Keratinocyte (primary cell): Measurements from ENCODE around the gene BCAS1. TPM values are rescaled to one million over a fixed set of nuclear protein-coding genes. Genes with fewer than 3 reads are reported as not detected.

Source experiments
- DNase-seq: peaks from one replicate; pipeline ENCODE4 v3.0.0-alpha.2; 2011; ENCODE audit warnings: low read depth, missing footprints, low spot score
- FAIRE-seq: peaks from 2 replicates; lab custom pipeline; 2011; peaks lifted over from hg19 to GRCh38; lab: Jason Lieb, UNC
- H2AFZ ChIP-seq: 2 replicates; pipeline ENCODE4 v1.6.0; 2012; ENCODE audit warnings: low read length, control low read depth, inconsistent platforms; ENCODE audit not compliant: control insufficient read depth
- H3K27ac ChIP-seq: 2 replicates; pipeline ENCODE4 v1.5.1; 2011; ENCODE audit warnings: low read length; ENCODE audit not compliant: control insufficient read depth, insufficient read depth
- H3K27me3 ChIP-seq: 3 replicates; pipeline ENCODE4 v1.6.0; 2011; ENCODE audit warnings: low read length; ENCODE audit not compliant: control insufficient read depth, insufficient read depth; ENCODE audit errors: extremely low read depth
- H3K36me3 ChIP-seq, 2 experiments: 2 replicates in 1 of 2; 3 replicates in 1 of 2; pipeline ENCODE4 v1.5.1; 2011; ENCODE audit warnings: low read length in 2 of 2, mild to moderate bottlenecking in 1 of 2; ENCODE audit not compliant: control insufficient read depth in 2 of 2, insufficient read depth in 2 of 2; ENCODE audit errors: extremely low read depth in 1 of 2
- H3K4me1 ChIP-seq: 3 replicates; pipeline ENCODE4 v1.5.1; 2011; ENCODE audit warnings: low read length; ENCODE audit not compliant: control insufficient read depth, insufficient read depth; ENCODE audit errors: extremely low read depth
- H3K4me2 ChIP-seq: 3 replicates; pipeline ENCODE4 v1.6.0; 2011; ENCODE audit warnings: low read depth, low read length; ENCODE audit not compliant: control insufficient read depth, insufficient read depth; ENCODE audit errors: extremely low read depth
- H3K4me3 ChIP-seq, 3 experiments: fragments of 200-600 bp in 1 of 3; sonication (generic) in 1 of 3; 2 replicates in 2 of 3; 3 replicates in 1 of 3; pipeline ENCODE4 v1.5.1; 2011 to 2016; ENCODE audit warnings: low read length in 3 of 3, mild to moderate bottlenecking in 3 of 3, control low read depth in 2 of 3, inconsistent platforms in 1 of 3, low read depth in 1 of 3, mixed read lengths in 1 of 3, mixed run types in 1 of 3, moderate library complexity in 1 of 3; ENCODE audit not compliant: control insufficient read depth in 2 of 3, insufficient read depth in 2 of 3; ENCODE audit errors: extremely low read depth in 1 of 3
- H3K79me2 ChIP-seq: 2 replicates; pipeline ENCODE4 v1.6.0; 2012; ENCODE audit warnings: low read length; ENCODE audit not compliant: control insufficient read depth, insufficient read depth
- H3K9ac ChIP-seq: 3 replicates; pipeline ENCODE4 v1.6.0; 2011; ENCODE audit warnings: low read length; ENCODE audit not compliant: control insufficient read depth, insufficient read depth; ENCODE audit errors: extremely low read depth
- H3K9me1 ChIP-seq: 3 replicates; pipeline ENCODE4 v1.6.0; 2011; ENCODE audit warnings: low read length; ENCODE audit not compliant: control insufficient read depth, insufficient read depth; ENCODE audit errors: extremely low read depth
- H3K9me3 ChIP-seq: 2 replicates; pipeline ENCODE4 v1.5.1; 2012; ENCODE audit warnings: low read depth, low read length; ENCODE audit not compliant: control insufficient read depth
- H4K20me1 ChIP-seq: 3 replicates; pipeline ENCODE4 v1.6.0; 2011; ENCODE audit warnings: low read length; ENCODE audit not compliant: control insufficient read depth, insufficient read depth; ENCODE audit errors: extremely low read depth
- CTCF ChIP-seq, 3 experiments: IDR thresholded peaks in 1 of 3; conservative IDR thresholded peaks in 1 of 3; optimal IDR thresholded peaks in 1 of 3; 2 replicates in 2 of 3; 3 replicates in 1 of 3; pipeline versions ENCODE3 to v1.5.1; 2011; ENCODE audit warnings: low read length in 3 of 3, mild to moderate bottlenecking in 3 of 3, moderate library complexity in 2 of 3, control low read depth in 1 of 3, inconsistent platforms in 1 of 3; ENCODE audit not compliant: insufficient read depth in 2 of 3; ENCODE audit errors: extremely low read depth in 1 of 3
- EZH2 ChIP-seq: IDR thresholded peaks from one replicate; pipeline ENCODE4 v1.6.1; 2012; ENCODE audit warnings: inconsistent platforms, mild to moderate bottlenecking, low read length, moderate library complexity
- dilution Hi-C: fragments of 300-500 bp; cut with MboI; formaldehyde crosslinking; loops from one replicate; pipeline ENCODE4 v1.7.0; 2020; ENCODE audit warnings: low sequenced_read_pairs; ENCODE audit not compliant: extremely low pct_ligation_motif_present
- polyA plus RNA-seq, 5 experiments: library from polyadenylated mRNA; depleted of rRNA in 3 of 5; stranded (reverse) in 3 of 5; stranded (forward) in 1 of 5; unstranded in 1 of 5; fragments of >200 nt; gene quantifications; 1 replicate in 1 of 5; 2 replicates in 3 of 5; 3 replicates in 1 of 5; pipeline versions ENCODE4 v1.2.1 to v1.2.3, GENCODE V29; 2011 to 2012; ENCODE audit warnings: missing spikeins in 2 of 5, low read depth in 1 of 5, low replicate concordance in 1 of 5

BCAS1 gene
- polyA plus RNA-seq, 1 donor (not counting 4 experiments of a cell fraction or from before 2014, with no cell fraction given), result not detected

GRCh38 chr20:53963635-53964034 lies 106.8 kb downstream of the BCAS1 start:
- H3K36me3 ChIP-seq, result no peaks in the 10 kb centered on the region
- H3K27ac ChIP-seq, result no peak overlapping the region
- no peaks in the 10 kb centered on the region for H3K9me3 ChIP-seq
- H3K4me2 ChIP-seq, result no peak overlapping the region
- FAIRE-seq (no peak), DNase-seq (no peak)
- no peaks in the 10 kb centered on the region for H3K9me1 ChIP-seq
- H4K20me1 ChIP-seq, result no peaks in the 10 kb centered on the region
- H3K4me1 ChIP-seq, result no peaks in the 10 kb centered on the region
- no peak overlapping the region for H3K4me3 ChIP-seq
- no peaks in the 10 kb centered on the region for H3K79me2 ChIP-seq
- dilution Hi-C loops, result no loop called here
- no peak overlapping the region for H2AFZ ChIP-seq
- TF ChIP-seq EZH2 (no peak), CTCF (optimal IDR thresholded peaks at IDR 0.05 in 1 of 3, IDR thresholded peaks at IDR 0.05 in 1 of 3, conservative IDR thresholded peaks at IDR 0.05 in 1 of 3; ENCODE audit: extremely low read depth in 1 of 3, insufficient read depth in 2 of 3, low read length in 3 of 3) (no peak)
- H3K27me3 ChIP-seq, result no peaks in the 10 kb centered on the region
- H3K9ac ChIP-seq, result no peak overlapping the region

GRCh38 chr20:53962388-53962787 lies 108.0 kb downstream of the BCAS1 start:
- Histone ChIP-seq H3K4me3 (no peak overlapping the region), H4K20me1 (no peaks in the 10 kb centered on the region), H3K36me3 (no peaks in the 10 kb centered on the region), H3K79me2 (no peaks in the 10 kb centered on the region), H3K9me3 (no peaks in the 10 kb centered on the region), H3K9ac (no peak overlapping the region), H3K9me1 (no peaks in the 10 kb centered on the region), H3K4me1 (no peaks in the 10 kb centered on the region), H3K27ac (no peak overlapping the region), H2AFZ (no peak overlapping the region), H3K27me3 (no peaks in the 10 kb centered on the region), H3K4me2 (no peak overlapping the region)
- DNase-seq, result no peak
- no peak for FAIRE-seq
- TF ChIP-seq EZH2 (no peak), CTCF (optimal IDR thresholded peaks at IDR 0.05 in 1 of 3, IDR thresholded peaks at IDR 0.05 in 1 of 3, conservative IDR thresholded peaks at IDR 0.05 in 1 of 3; ENCODE audit: extremely low read depth in 1 of 3, insufficient read depth in 2 of 3, low read length in 3 of 3) (no peak)
- dilution Hi-C loops, result no loop called here
